Sciatic nerve (tissue), 2 donors: ENCODE data around the gene HNRNPA1. TPM values are rescaled to one million over a fixed set of nuclear protein-coding genes. Genes with fewer than 3 reads are reported as not detected.
"Not testable (repeated sequence)": the region's sequence is repeated elsewhere in the genome, so short reads cannot be mapped to it uniquely, and the experiment has no call there.

ENCODE experiments used
- ATAC-seq: fragments of 200-7000 bp; cut with Tn5 transposase; one replicate; pipeline ENCODE4 v1.9.1; 2020; ENCODE audit warnings: mild to moderate bottlenecking, moderate library complexity
- DNase-seq: peaks from one replicate; pipeline ENCODE4 v3.0.0-alpha.2; 2020; ENCODE audit warnings: low spot score
- intact Hi-C: fragments of 100-400 bp; cut with DNase I; formaldehyde crosslinking; loops from one replicate; pipeline ENCODE4 v1.14.2; 2022
- total RNA-seq: library from RNA; stranded (reverse); fragmentation: NEBNext Ultra II Directional; extraction: Animal tissue kit (Norgen Biotek cat#: 25700); gene quantifications from one replicate; pipeline ENCODE4 v1.2.1, GENCODE V29; 2021
- donor health status: DM: no; HTN: no; CAD: no.
- donor health status: DM: no; HTN: no; CAD: no.

The HNRNPA1 gene
- total RNA-seq, 1 donor from 2014 or later = 694 TPM

DNA sequence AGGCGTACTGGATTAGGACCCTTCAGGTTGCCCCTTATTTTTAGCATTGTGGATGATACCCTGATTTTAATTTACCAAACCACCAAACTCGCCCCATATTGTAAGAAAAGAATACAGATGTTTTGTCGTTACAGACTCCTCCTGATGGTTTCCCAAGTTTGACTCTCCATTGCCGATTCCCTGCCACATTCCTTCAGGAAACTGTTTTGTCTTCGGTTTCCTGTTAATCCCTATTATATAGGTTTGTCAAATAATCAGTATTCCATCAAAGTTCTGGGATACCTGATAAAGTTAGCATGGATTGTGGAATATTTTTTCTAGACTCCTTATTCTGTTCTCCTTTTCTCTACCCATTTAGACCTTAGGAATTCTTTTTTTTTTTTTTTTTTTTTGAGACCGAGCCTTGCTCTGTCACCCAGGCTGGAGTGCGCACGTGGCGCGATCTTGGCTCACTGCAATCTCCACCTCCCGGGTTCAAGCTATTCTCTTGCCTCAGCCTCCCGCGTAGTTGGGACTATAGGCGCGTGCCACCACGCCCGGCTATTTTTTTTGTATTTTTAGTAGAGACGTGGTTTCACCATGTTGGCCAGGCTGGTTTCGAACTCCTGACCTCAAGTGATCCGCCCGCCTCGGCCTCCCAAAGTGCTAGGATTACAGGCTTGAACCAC, 45.0 kb downstream of the HNRNPA1 start:
- ATAC-seq, DNase-seq, intact Hi-C loops: not testable (repeated sequence)

DNA sequence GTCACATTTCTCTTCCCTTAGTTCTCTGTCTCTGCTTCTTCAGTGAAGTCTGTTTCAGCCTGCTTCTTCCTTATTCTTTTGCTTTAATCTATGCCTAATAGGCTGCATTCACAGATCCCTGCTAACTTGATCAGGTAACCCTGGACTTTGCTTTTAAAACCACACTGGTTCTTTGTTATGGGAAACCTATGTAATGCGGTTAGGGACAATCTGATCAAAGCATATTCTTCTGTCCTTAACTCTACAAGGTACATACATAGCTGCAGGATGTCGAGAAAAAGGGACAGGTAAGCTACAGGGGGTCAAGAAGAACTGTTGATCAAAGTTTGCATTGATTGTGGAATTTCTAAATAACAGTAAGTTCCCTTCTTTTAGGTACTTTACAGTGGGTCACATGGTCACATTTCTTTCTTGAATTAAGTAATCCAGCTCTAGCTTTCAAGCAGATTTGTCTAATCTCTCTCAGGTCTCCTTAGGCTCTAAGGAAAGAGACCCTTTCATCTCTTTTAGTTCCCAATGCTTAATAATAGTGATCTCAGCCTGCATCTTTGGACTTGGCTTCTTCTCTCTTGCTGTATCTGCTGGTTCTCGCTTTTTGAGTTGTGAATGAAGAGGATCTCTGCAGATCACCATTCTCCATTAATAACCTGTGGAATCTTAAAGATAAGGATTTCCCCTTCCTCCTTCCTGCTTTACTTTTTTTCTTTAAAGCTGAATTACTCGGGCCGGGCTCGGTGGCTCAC, 48.2 kb downstream of the HNRNPA1 start:
- no peak for DNase-seq
- intact Hi-C loops = no loop called here
- ATAC-seq = no peak

DNA sequence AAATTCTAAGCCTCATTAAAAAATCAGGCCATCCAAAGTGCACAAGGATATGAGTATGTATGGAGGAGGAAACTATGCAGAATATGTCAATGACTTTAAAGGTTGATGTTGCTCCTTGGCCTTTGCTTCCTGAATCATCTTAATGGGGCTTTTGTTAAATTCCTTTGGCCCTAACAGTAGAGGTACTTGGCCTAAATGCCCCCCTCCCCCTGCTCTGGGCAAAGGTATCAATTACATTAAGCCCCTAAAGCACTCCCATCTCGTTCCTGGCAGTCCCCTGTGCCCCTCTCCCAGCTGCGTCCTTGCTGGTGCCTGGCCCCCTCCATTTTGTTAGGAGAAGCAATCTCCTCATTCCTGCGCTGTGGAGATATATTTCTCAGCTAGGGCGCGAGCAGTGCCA, 49.2 kb downstream of the HNRNPA1 start:
- DNase-seq = no peak
- intact Hi-C loops = no loop called here
- no peak for ATAC-seq

DNA sequence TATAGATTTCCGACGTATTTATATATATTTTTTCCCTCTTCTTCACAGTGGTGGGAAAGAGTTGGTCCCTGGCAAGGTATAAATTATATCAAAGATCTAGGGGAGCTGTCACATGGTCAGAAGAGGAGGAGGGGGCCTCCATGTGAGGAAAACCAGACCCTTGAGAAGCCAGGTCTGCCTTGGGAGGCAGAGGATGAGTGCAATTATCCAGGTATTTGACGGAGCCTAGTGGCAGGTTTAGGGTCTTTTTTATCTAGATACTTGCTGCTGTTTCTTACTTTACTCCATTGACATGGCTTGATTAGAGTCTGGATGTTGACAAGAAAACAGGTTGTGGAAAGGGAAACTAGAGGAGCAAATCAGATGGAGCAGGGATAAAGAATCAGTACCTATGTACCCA, 49.9 kb downstream of the HNRNPA1 start:
- DNase-seq (no peak), ATAC-seq (no peak)
- intact Hi-C loops = no loop called here

DNA sequence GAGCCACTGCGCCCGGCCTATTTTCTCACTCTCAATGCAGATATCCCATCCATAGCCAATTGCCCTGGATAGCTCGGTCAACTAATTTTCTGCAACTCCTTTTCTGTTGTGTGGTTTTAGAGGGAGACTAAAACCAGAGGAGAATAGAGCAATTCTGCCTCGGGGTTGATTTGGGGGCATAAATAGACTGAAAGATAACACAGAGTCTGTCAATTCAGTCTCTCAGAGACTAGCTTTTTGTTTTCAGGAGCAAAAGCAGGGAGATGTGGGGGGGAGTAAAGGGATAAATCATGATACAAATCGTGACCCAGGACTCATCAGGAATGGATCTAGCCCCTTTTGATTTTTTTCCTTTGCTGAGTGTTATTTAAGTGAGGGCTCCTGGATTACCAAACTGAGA, 50.9 kb downstream of the HNRNPA1 start:
- DNase-seq = no peak

DNA sequence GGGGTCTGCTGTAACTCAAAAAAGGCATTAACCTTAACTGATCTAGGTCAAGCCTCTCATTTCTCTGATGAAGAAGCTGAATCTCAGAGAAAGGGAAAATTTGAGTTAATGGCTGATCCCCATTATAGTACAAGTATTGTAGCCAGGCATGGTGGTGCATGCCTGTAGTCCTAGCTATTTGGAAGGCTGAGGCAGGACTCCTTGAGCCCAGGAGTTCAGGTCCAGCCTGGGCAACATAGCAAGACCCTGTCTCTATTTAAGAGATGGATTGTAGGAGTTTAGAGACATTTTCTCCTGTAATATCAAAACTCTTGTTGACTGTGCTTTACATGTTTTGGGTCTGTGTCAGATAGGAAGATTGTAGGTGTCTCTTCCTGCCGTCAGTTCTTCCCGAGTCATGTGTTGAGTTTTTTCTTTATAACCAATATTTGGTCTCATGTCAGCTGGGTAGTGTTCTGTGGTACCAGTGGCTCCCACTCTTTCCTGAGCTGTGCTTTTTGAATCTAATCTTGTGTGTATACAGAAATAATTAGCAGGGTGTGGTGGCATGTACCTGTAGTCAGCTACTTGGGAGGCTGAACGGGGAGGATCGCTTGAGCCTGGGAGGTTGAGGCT, 53.0 kb downstream of the HNRNPA1 start:
- ATAC-seq (no peak), DNase-seq (no peak)
- intact Hi-C loops = no loop called here

More for the DNA sequence above, 50.9 kb downstream of the HNRNPA1 start:
- intact Hi-C loops = no loop called here
- ATAC-seq = no peak

Other genes with a start within 250 kb of the HNRNPA1 start
- 5.6 TPM for gene HOXC5, start 247.7 kb upstream of the HNRNPA1 start, total RNA-seq
- gene HOXC4, start 226.9 kb upstream of the HNRNPA1 start, total RNA-seq = 23.6 TPM
- gene SMUG1, start 91.7 kb upstream of the HNRNPA1 start, total RNA-seq = 25.3 TPM
- gene CBX5, start 604 bp upstream of the HNRNPA1 start, total RNA-seq = 77.9 TPM
- gene NFE2, start 20.3 kb downstream of the HNRNPA1 start, total RNA-seq = 7.7 TPM
- gene COPZ1, start 44.4 kb downstream of the HNRNPA1 start, total RNA-seq = 72.5 TPM
- gene GPR84, start 83.8 kb downstream of the HNRNPA1 start, total RNA-seq = 0.53 TPM
- gene ZNF385A, start 104.0 kb downstream of the HNRNPA1 start, total RNA-seq = 12.0 TPM
- gene ITGA5, start 138.5 kb downstream of the HNRNPA1 start, total RNA-seq = 82.3 TPM
- gene GTSF1, start 192.9 kb downstream of the HNRNPA1 start, total RNA-seq = not detected
- gene NCKAP1L, start 217.0 kb downstream of the HNRNPA1 start, total RNA-seq = 27.8 TPM